Stomach (tissue), 19 donors: ENCODE measurements around the gene ABCF2. TPM values are rescaled to one million over a fixed set of nuclear protein-coding genes. Genes with fewer than 3 reads are reported as not detected.

ENCODE experiments used
- DNase-seq, 2 donors: peaks; one replicate each; pipeline versions ENCODE4 v3.0.0 to v3.0.0-alpha.2; 2013 to 2019
- H3K27ac ChIP-seq, 5 donors: fragments of 200-600 bp in 4 of 5; sonication (generic) in 4 of 5; one replicate each; pipeline ENCODE4 v1.5.1; 2013 to 2019; ENCODE audit warnings: mild to moderate bottlenecking in 1 of 5, moderate library complexity in 1 of 5
- H3K27me3 ChIP-seq, 3 donors: fragments of 200-600 bp; sonication (generic); one replicate each; pipeline ENCODE4 v1.5.1; 2017 to 2019; ENCODE audit warnings: mixed run types in 1 of 3
- H3K36me3 ChIP-seq, 4 donors: fragments of 200-600 bp; sonication (generic); 1 replicate in 3 of 4; 2 replicates in 1 of 4; pipeline ENCODE4 v1.5.1; 2016 to 2019
- H3K4me1 ChIP-seq, 4 donors: fragments of 200-600 bp; sonication (generic); one replicate each; pipeline ENCODE4 v1.5.1; 2016 to 2019
- H3K4me3 ChIP-seq, 4 donors: fragments of 200-600 bp; sonication (generic) in 3 of 4; one replicate each; pipeline ENCODE4 v1.5.1; 2016 to 2019; ENCODE audit warnings: mild to moderate bottlenecking in 1 of 4
- H3K9me3 ChIP-seq, 4 donors: fragments of 200-600 bp; sonication (generic); one replicate each; pipeline ENCODE4 v1.5.1; 2016 to 2019
- CTCF ChIP-seq, 7 experiments: fragments of 450-650 bp in 4 of 7; fragments of 200-600 bp in 3 of 7; sonication (generic) in 3 of 7; IDR thresholded peaks; one replicate each; pipeline ENCODE4 v1.5.1; 2016 to 2019; ENCODE audit warnings: antibody characterized with exemption in 7 of 7, control low read depth in 2 of 7, mild to moderate bottlenecking in 1 of 7
- EP300 ChIP-seq: sonication (generic); formaldehyde crosslinking; IDR thresholded peaks from one replicate; pipeline ENCODE4 v1.6.1; 2017; ENCODE audit warnings: antibody characterized with exemption
- POLR2A ChIP-seq, 4 donors: fragments of 450-650 bp; IDR thresholded peaks; one replicate each; pipeline ENCODE4 v1.6.1; 2016; ENCODE audit warnings: antibody characterized with exemption in 4 of 4, control low read depth in 2 of 4, mild to moderate bottlenecking in 1 of 4, moderate library complexity in 1 of 4
- POLR2AphosphoS5 ChIP-seq, 3 donors: sonication (generic); formaldehyde crosslinking; IDR thresholded peaks; one replicate each; pipeline ENCODE4 v1.6.1; 2016; ENCODE audit warnings: antibody characterized with exemption in 3 of 3
- WGBS, 5 donors: extraction: QIAGEN DNeasy Blood & Tissue Kit in 3 of 5; methylation state at CpG; one replicate each; pipeline versions ENCODE4 v1.1.5 to v1.1.7; 2013 to 2018; 5-methylcytosine and 5-hydroxymethylcytosine counted together
- intact Hi-C: fragments of 100-400 bp; cut with DNase I; formaldehyde crosslinking; loops from one replicate; pipeline ENCODE4 v1.15.1; 2023; ENCODE audit warnings: low total_unique reads
- long read RNA-seq, 10 donors: transcript quantifications; one replicate each; lab custom pipeline, GENCODE V29; 2026
- polyA plus RNA-seq, 3 donors: library from polyadenylated mRNA; stranded (reverse); fragments of 200-250 nt; gene quantifications; one replicate each; pipeline ENCODE4 v1.2.3, GENCODE V29; 2013
- total RNA-seq, 5 donors: library from RNA; depleted of rRNA; stranded (reverse); fragments of >200 nt; gene quantifications; one replicate each; pipeline versions ENCODE4 v1.1.0 to v1.2.3, GENCODE V29; 2014 to 2016
- donor health status: healthy with polysubstance abuse.
- donor health status: Bipolar disorder and iron deficiency.
- donor health status: healthy.

ABCF2 gene
- total RNA-seq (10 to 100 TPM in 3 of 5 donors, 1 to 10 TPM in 2; 5.2 to 28.0 (median 13.4) TPM), polyA plus RNA-seq (10 to 100 TPM; 14.3 to 16.3 (median 16.1) TPM)
- long read RNA-seq, donor 1, result 0 reads
- long read RNA-seq, donor 2, partial matches to known transcripts, result 0 of 1 reads
- long read RNA-seq, donor 2, other reads (novel, unspliced or antisense), result 0 of 1 reads
- long read RNA-seq, donor 3, partial matches to known transcripts, result 0 of 2 reads
- long read RNA-seq, donor 3, other reads (novel, unspliced or antisense), result 0 of 2 reads
- long read RNA-seq, donor 4, result 0 reads
- long read RNA-seq, donor 5, transcript ABCF2-201 (15 exons, 3,546 nt), result major isoform, 6 of 7 reads
- long read RNA-seq, donor 5, partial matches to known transcripts, result 0 of 7 reads
- long read RNA-seq, donor 5, other reads (novel, unspliced or antisense), result 0 of 7 reads
- long read RNA-seq, donor 6, transcript ABCF2-201 (15 exons, 3,546 nt), result major isoform, 7 of 7 reads
- long read RNA-seq, donor 6, partial matches to known transcripts, result 0 of 7 reads
- long read RNA-seq, donor 6, other reads (novel, unspliced or antisense), result 0 of 7 reads
- long read RNA-seq, donor 7, transcript ABCF2-201 (15 exons, 3,546 nt), result major isoform, 5 of 5 reads
- long read RNA-seq, donor 7, partial matches to known transcripts, result 0 of 5 reads
- long read RNA-seq, donor 7, other reads (novel, unspliced or antisense), result 0 of 5 reads
- long read RNA-seq, donor 8, partial matches to known transcripts, result 0 of 2 reads
- long read RNA-seq, donor 8, other reads (novel, unspliced or antisense), result 0 of 2 reads
- long read RNA-seq, donor 9, partial matches to known transcripts, result 0 of 2 reads
- long read RNA-seq, donor 9, other reads (novel, unspliced or antisense), result 0 of 2 reads
- long read RNA-seq, donor 10, result 0 reads

GRCh38 chr7:151226875-151227782 lies at the start of gene ABCF2:
TSS of gene ABCF2 (minus strand) at chr7:151227205. CDS start at chr7:151226458, 747 bp downstream.
- 0 to 1% (median 0%) methylated on average over 55 to 68 of the region's 68 CpGs for WGBS, 5 donors
- H3K4me3 ChIP-seq, result peak within 1 kb of the TSS; percentile 68 to 99 (median 89)
- no peaks in the 10 kb centered on the region for H3K27me3 ChIP-seq
- peaks cover 19 to 42% (median 34%) of the 10 kb centered on the region in 4 donors for H3K4me1 ChIP-seq
- H3K36me3 ChIP-seq, result peaks cover 27 to 34% (median 29%) of the 10 kb centered on the region in 4 donors
- intact Hi-C loops, result no loop called here
- peak; percentile 99 for DNase-seq
- H3K27ac ChIP-seq, result peak within 1 kb of the TSS; percentile 75 to 91 (median 83)
- no peaks in the 10 kb centered on the region for H3K9me3 ChIP-seq
- no peak for TF ChIP-seq CTCF (IDR thresholded peaks at IDR 0.05)
- TF ChIP-seq POLR2AphosphoS5 (IDR thresholded peaks at IDR 0.05), result peak; percentile 62 to 96 (median 77)

- H3K9me3 ChIP-seq, result no peaks in the 10 kb centered on the region
- H3K36me3 ChIP-seq, result no peaks in the 10 kb centered on the region
- H3K27ac ChIP-seq, result peak overlapping the region in 1 of 5 donors; percentile 60
- peaks cover 0 to 28% (median 0%) of the 10 kb centered on the region in 3 donors for H3K27me3 ChIP-seq
- DNase-seq, result peak in 1 of 2 donors; percentile 41
- intact Hi-C loops, result no loop called here
- H3K4me1 ChIP-seq, result peaks cover 6 to 50% (median 30%) of the 10 kb centered on the region in 4 donors
- peak overlapping the region; percentile 45 to 51 (median 48) for H3K4me3 ChIP-seq
- 17 to 30% (median 21%) methylated on average over 10 of the region's 10 CpGs for WGBS, 5 donors
- TF ChIP-seq POLR2AphosphoS5 (IDR thresholded peaks at IDR 0.05) (no peak), POLR2A (IDR thresholded peaks at IDR 0.05) (no peak), CTCF (IDR thresholded peaks at IDR 0.05) (no peak), EP300 (no peak)
Measured at GRCh38 chr7:151275813-151276577, 49.0 kb upstream of the ABCF2 start.

- DNase-seq, result no peak
- 80 to 83% (median 82%) methylated on average over 12 to 17 of the region's 17 CpGs for WGBS, 5 donors
Measured at GRCh38 chr7:151274936-151275812, 48.2 kb upstream of the ABCF2 start.

More at GRCh38 chr7:151274936-151275812, 48.2 kb upstream of the ABCF2 start:
- no peak overlapping the region for H3K4me3 ChIP-seq
- H3K9me3 ChIP-seq, result no peaks in the 10 kb centered on the region
- H3K27me3 ChIP-seq, result peaks cover 0 to 24% (median 0%) of the 10 kb centered on the region in 3 donors
- peak overlapping the region in 1 of 5 donors; percentile 2 for H3K27ac ChIP-seq
- TF ChIP-seq POLR2AphosphoS5 (IDR thresholded peaks at IDR 0.05), result no peak
- TF ChIP-seq EP300, result no peak
- TF ChIP-seq POLR2A (IDR thresholded peaks at IDR 0.05), result no peak
- TF ChIP-seq CTCF (IDR thresholded peaks at IDR 0.05), result no peak
- H3K36me3 ChIP-seq, result no peaks in the 10 kb centered on the region
- peaks cover 6 to 50% (median 30%) of the 10 kb centered on the region in 4 donors for H3K4me1 ChIP-seq
- intact Hi-C loops, result no loop called here
